Activated naive CD8-positive, alpha-beta T cell treated with anti-CD3 and anti-CD28 coated beads, Interleukin-2, amount 10 ng/mL, durations not matched to agents 7 days and 5 days (primary cell): ENCODE measurements around the gene SCYGR3. TPM values are rescaled to one million over a fixed set of nuclear protein-coding genes. Genes with fewer than 3 reads are reported as not detected.
A peak's percentile ranks its signal among the peaks of the same experiment; 100 is the strongest.

Experiments used
- ATAC-seq: fragments of 150-1000 bp; cut with Tn5 transposase; one replicate; pipeline ENCODE4 v1.10.0; 2021; ENCODE audit warnings: low read depth, moderate library complexity
- POLR2A ChIA-PET: fragments of 350-600 bp; sonication (Branson Sonifier 250); formaldehyde crosslinking; loops from one replicate; lab custom pipeline; 2021; ENCODE audit warnings: antibody characterized with exemption; lab: Charles Lee
- DNase-seq: peaks from one replicate; pipeline ENCODE4 v3.0.0; 2021
- H3K27ac Mint-ChIP-seq: one replicate; pipeline ENCODE4 v1.8.0; 2022; ENCODE audit warnings: mild to moderate bottlenecking, mixed read lengths
- H3K27me3 Mint-ChIP-seq: one replicate; pipeline ENCODE4 v1.8.0; 2022; ENCODE audit warnings: mild to moderate bottlenecking, moderate library complexity, mixed read lengths
- H3K36me3 Mint-ChIP-seq: one replicate; pipeline ENCODE4 v1.8.0; 2021; ENCODE audit warnings: mild to moderate bottlenecking, mixed read lengths
- H3K4me1 Mint-ChIP-seq: one replicate; pipeline ENCODE4 v1.8.0; 2021; ENCODE audit warnings: mixed read lengths
- H3K4me3 Mint-ChIP-seq: one replicate; pipeline ENCODE4 v1.8.0; 2022; ENCODE audit warnings: mild to moderate bottlenecking, moderate library complexity, mixed read lengths
- H3K9me3 Mint-ChIP-seq: one replicate; pipeline ENCODE4 v1.8.0; 2021; ENCODE audit warnings: mixed read lengths
- total RNA-seq, 2 experiments: library from RNA; stranded (reverse); gene quantifications; one replicate each; pipeline ENCODE4 v1.2.3, GENCODE V29; 2021

Gene SCYGR3
- total RNA-seq, 2 experiments from 2014 or later, result not detected

DNA sequence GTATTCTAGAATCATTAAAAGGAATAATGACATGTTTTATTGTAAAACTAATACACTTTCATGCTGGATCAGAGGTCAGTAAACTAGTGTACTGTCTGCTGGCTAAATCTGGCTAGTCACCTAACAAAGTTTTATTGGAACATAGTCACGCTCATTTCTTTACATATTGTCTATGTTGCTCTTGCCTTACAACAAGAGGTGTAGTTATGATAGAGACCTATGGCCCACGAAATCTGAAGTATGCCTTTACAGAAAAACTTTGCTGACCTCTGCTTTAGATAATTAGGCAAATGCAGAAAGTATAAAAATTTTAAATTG lies 45.8 kb downstream of the SCYGR3 start:
- H3K9me3 Mint-ChIP-seq, result no peaks in the 10 kb centered on the region
- no peak overlapping the region for H3K4me3 Mint-ChIP-seq
- H3K36me3 Mint-ChIP-seq, result peaks cover 1% of the 10 kb centered on the region
- POLR2A ChIA-PET, result no interaction called here
- no peak for ATAC-seq
- no peak overlapping the region for H3K27ac Mint-ChIP-seq
- H3K27me3 Mint-ChIP-seq, result peaks cover 5% of the 10 kb centered on the region
- no peaks in the 10 kb centered on the region for H3K4me1 Mint-ChIP-seq
- no peak for DNase-seq

DNA sequence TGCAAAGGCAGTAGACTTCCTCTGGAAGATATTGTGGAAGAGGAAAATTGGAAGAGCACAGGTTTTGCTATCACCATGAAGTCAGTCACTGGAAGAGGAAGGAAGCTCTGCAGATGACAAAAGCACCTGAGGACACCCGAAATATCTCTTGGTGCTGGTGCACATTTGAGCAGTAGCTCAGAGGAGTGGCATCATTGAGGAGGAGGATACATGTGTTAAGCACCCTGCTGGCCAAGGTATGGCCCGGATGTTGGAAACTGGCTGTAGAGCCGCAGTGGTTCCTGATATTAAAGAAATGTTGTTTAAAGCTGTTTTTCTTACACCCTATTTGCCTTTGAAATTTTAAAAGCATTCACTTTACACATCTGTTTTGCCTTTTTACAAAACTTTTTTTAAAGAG lies 48.6 kb downstream of the SCYGR3 start:
- Mint-ChIP-seq H3K36me3 (peaks cover 4% of the 10 kb centered on the region), H3K9me3 (no peaks in the 10 kb centered on the region), H3K27ac (no peak overlapping the region), H3K4me3 (no peak overlapping the region), H3K27me3 (no peaks in the 10 kb centered on the region), H3K4me1 (no peaks in the 10 kb centered on the region)
- DNase-seq, result no peak
- POLR2A ChIA-PET, result no interaction called here
- no peak for ATAC-seq

GRCh38 chr2:227565080-227565479 lies 49.6 kb downstream of the SCYGR3 start:
- Mint-ChIP-seq H3K36me3 (peaks cover 4% of the 10 kb centered on the region), H3K4me1 (no peaks in the 10 kb centered on the region), H3K27me3 (no peaks in the 10 kb centered on the region), H3K27ac (peak overlapping the region; percentile 6), H3K4me3 (no peak overlapping the region), H3K9me3 (no peaks in the 10 kb centered on the region)
- no peak for DNase-seq
- no peak for ATAC-seq
- POLR2A ChIA-PET, result no interaction called here

Other genes starting within 250 kb of the SCYGR3 start
- gene TM4SF20, start 235.5 kb downstream of the SCYGR3 start, total RNA-seq, result not detected
- not detected for gene SCYGR1, start 226.9 kb downstream of the SCYGR3 start, total RNA-seq
- 10 to 100 TPM; 57.9 to 59.2 TPM for gene AGFG1, start 142.7 kb downstream of the SCYGR3 start, total RNA-seq
- not detected for gene SCYGR2, start 15.9 kb downstream of the SCYGR3 start, total RNA-seq
- not detected for gene SCYGR4, start 2.7 kb upstream of the SCYGR3 start, total RNA-seq
- gene SCYGR5, start 52.0 kb upstream of the SCYGR3 start, total RNA-seq, result not detected
- gene SLC19A3, start 103.2 kb upstream of the SCYGR3 start, total RNA-seq, result not detected
- gene SCYGR6, start 109.9 kb upstream of the SCYGR3 start, total RNA-seq, result not detected
- gene SCYGR7, start 113.5 kb upstream of the SCYGR3 start, total RNA-seq, result not detected
- not detected for gene SCYGR8, start 131.1 kb upstream of the SCYGR3 start, total RNA-seq
- not detected for gene CCL20, start 199.0 kb upstream of the SCYGR3 start, total RNA-seq